Measurements from ENCODE around the gene CCDC57. TPM values are rescaled to one million over a fixed set of nuclear protein-coding genes. Genes with fewer than 3 reads are reported as not detected.

Gene CCDC57
- total and polyA plus RNA-seq, 10 donors: 28.8 to 164 (median 51.9) TPM

DNA sequence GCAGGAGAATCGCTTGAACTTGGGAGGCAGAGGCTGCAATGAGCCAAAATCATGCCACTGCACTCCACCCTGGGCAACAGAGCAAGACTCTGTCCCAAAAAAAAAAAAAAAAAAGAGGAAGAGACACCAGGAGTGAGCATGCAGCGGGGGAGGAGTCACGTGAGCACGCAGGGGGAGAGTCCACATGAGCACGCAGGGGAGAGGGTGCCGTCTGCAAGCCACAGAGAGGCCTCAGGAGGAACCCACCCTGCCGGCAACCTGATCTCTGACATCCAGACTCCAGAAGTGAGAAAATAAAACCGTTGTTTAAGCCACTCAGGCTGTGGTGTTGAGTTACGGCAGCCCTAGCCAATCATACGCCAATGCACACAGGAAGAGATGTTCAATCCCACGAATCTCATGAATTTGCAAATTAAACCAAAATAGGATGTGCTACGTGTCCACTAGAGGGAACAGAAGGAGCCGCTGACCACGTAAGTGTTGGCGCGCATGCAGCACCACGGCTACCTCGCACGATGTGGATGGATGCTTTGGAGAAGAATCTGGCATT lies 42.2 kb downstream of the CCDC57 start:
- DNase-seq: no peak
- no peak for TF ChIP-seq POLR2A (IDR thresholded peaks at IDR 0.05)
- no peak for TF ChIP-seq POLR2AphosphoS5 (IDR thresholded peaks at IDR 0.05)
- TF ChIP-seq, protein P1, sequence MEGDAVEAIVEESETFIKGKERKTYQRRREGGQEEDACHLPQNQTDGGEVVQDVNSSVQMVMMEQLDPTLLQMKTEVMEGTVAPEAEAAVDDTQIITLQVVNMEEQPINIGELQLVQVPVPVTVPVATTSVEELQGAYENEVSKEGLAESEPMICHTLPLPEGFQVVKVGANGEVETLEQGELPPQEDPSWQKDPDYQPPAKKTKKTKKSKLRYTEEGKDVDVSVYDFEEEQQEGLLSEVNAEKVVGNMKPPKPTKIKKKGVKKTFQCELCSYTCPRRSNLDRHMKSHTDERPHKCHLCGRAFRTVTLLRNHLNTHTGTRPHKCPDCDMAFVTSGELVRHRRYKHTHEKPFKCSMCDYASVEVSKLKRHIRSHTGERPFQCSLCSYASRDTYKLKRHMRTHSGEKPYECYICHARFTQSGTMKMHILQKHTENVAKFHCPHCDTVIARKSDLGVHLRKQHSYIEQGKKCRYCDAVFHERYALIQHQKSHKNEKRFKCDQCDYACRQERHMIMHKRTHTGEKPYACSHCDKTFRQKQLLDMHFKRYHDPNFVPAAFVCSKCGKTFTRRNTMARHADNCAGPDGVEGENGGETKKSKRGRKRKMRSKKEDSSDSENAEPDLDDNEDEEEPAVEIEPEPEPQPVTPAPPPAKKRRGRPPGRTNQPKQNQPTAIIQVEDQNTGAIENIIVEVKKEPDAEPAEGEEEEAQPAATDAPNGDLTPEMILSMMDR (IDR thresholded peaks at IDR 0.05 in 8 of 11, conservative IDR thresholded peaks at IDR 0.05 in 3 of 11): no peak
- Histone ChIP-seq H3K36me3 (peaks cover 0 to 72% (median 22%) of the 10 kb centered on the region in 6 donors), H3K27me3 (replicated peaks in 1 of 7) (no peaks in the 10 kb centered on the region), H3K27ac (no peak overlapping the region), H3K4me1 (no peaks in the 10 kb centered on the region), H3K9me3 (no peaks in the 10 kb centered on the region), H3K4me3 (no peak overlapping the region)
- intact Hi-C loops (cut with DNase I; ENCODE audit: low total_unique reads): no loop called here
- 63 to 82% (median 67%) methylated on average over 19 of the region's 19 CpGs for WGBS, 5 donors

DNA sequence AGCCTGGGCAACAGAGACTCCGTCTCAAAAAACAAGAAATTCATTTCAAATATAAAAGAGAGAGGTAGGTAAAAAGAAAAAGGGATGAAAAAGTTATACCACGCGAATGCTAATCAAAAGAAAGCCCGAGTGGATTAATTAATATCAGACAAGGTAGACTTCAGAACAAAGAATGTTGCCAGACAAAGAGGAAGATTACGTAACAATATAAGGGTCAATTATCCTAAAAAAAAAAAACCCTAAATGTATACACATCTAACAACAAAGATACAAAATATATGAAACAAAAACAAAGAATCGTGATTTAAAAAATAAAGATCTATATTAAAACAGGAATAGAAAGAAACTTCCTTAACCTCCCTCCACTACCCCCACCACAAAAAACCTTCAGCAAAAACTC lies 44.1 kb downstream of the CCDC57 start:
- Histone ChIP-seq H3K27me3 (replicated peaks in 1 of 7) (no peaks in the 10 kb centered on the region), H3K4me3 (no peak overlapping the region), H3K4me1 (no peaks in the 10 kb centered on the region), H3K36me3 (peaks cover 0 to 61% (median 19%) of the 10 kb centered on the region in 6 donors), H3K9me3 (no peaks in the 10 kb centered on the region), H3K27ac (no peak overlapping the region)
- TF ChIP-seq POLR2AphosphoS5 (IDR thresholded peaks at IDR 0.05) (no peak), POLR2A (IDR thresholded peaks at IDR 0.05) (no peak)
- TF ChIP-seq, protein P1 (IDR thresholded peaks at IDR 0.05 in 8 of 11, conservative IDR thresholded peaks at IDR 0.05 in 3 of 11): no peak
- intact Hi-C loops (cut with DNase I; ENCODE audit: low total_unique reads): no loop called here
- DNase-seq: no peak
- WGBS, 5 donors: 90 to 97% (median 95%) methylated on average over 6 of the region's 6 CpGs

DNA sequence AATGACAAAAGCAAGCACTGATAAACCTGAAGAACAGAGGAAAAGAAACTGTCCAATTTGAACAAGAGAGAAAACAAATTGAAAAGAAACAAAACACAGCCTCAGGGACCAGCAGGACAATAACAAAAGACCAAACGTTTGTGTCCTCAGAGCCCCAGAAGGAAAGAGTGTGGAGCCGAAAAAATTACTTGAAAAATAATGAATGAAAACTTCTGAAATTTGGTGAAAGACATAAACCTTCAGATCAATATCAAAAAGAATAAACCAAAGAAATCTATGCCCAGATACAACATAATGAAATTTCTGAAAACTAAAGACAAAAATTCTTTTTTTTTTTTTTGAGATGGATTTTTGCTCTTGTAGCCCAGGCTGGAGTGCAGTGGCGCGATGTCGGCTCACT lies 45.6 kb downstream of the CCDC57 start:
- intact Hi-C loops (cut with DNase I; ENCODE audit: low total_unique reads): no loop called here
- 94 to 98% (median 98%) methylated on average over 5 of the region's 5 CpGs for WGBS, 5 donors
- no peaks in the 10 kb centered on the region for H3K4me1 ChIP-seq

DNA sequence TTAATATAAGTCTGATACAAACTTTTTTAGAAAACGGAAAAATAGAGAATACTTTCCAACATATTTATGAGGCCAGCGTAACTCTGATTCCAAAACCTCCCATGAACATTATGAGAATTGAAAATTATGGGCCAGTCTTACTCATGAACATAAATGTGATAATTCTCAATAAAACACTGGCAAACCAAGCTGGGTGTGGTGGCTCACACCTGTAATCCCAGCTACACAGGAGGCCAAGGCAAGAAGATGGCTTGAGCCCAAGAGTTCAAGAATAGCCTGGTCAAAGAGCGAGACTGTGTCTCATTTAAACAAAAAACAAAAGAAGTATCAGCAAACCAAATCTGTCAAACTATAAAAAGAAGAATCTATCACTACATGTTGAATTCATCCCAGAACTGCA lies 47.8 kb downstream of the CCDC57 start:
- 95 to 99% (median 96%) methylated on average over 3 of the region's 3 CpGs for WGBS, 5 donors
- Histone ChIP-seq H3K9me3 (no peaks in the 10 kb centered on the region), H3K4me3 (no peak overlapping the region), H3K4me1 (no peaks in the 10 kb centered on the region), H3K36me3 (peaks cover 0 to 60% (median 7%) of the 10 kb centered on the region in 6 donors), H3K27me3 (replicated peaks in 1 of 7) (no peaks in the 10 kb centered on the region), H3K27ac (no peak overlapping the region)
- intact Hi-C loops (cut with DNase I; ENCODE audit: low total_unique reads): no loop called here
- no peak for DNase-seq
- no peak for TF ChIP-seq POLR2AphosphoS5 (IDR thresholded peaks at IDR 0.05)
- TF ChIP-seq, protein P1 (IDR thresholded peaks at IDR 0.05 in 8 of 11, conservative IDR thresholded peaks at IDR 0.05 in 3 of 11): no peak
- no peak for TF ChIP-seq POLR2A (IDR thresholded peaks at IDR 0.05)

More for the DNA sequence above, 45.6 kb downstream of the CCDC57 start:
- Histone ChIP-seq H3K36me3 (peaks cover 0 to 58% (median 16%) of the 10 kb centered on the region in 6 donors), H3K27ac (no peak overlapping the region), H3K27me3 (replicated peaks in 1 of 7) (no peaks in the 10 kb centered on the region), H3K4me3 (no peak overlapping the region), H3K9me3 (no peaks in the 10 kb centered on the region)
- no peak for DNase-seq
- TF ChIP-seq, protein P1 (IDR thresholded peaks at IDR 0.05 in 8 of 11, conservative IDR thresholded peaks at IDR 0.05 in 3 of 11): no peak
- no peak for TF ChIP-seq POLR2AphosphoS5 (IDR thresholded peaks at IDR 0.05)
